Activated naive CD4-positive, alpha-beta T cell treated with anti-CD3 and anti-CD28 coated beads, Interleukin-2, amount 10 ng/mL, durations not matched to agents 7 days and 5 days (primary cell): ENCODE data around the gene RYR3.

Experiments
- CTCF ChIA-PET: fragments of 350-600 bp; sonication (Branson Sonifier 250); formaldehyde crosslinking; loops from one replicate; lab custom pipeline; 2021; ENCODE audit warnings: antibody characterized with exemption; lab: Charles Lee
- DNase-seq: peaks from one replicate; pipeline ENCODE4 v3.0.0-alpha.2; 2020
- H3K27ac Mint-ChIP-seq: one replicate; pipeline ENCODE4 v1.8.0; 2021; ENCODE audit warnings: mild to moderate bottlenecking, moderate library complexity, mixed read lengths
- H3K27me3 Mint-ChIP-seq: one replicate; pipeline ENCODE4 v1.8.0; 2021; ENCODE audit warnings: mild to moderate bottlenecking, mixed read lengths
- H3K36me3 Mint-ChIP-seq: one replicate; pipeline ENCODE4 v1.8.0; 2021; ENCODE audit warnings: mixed read lengths
- H3K4me1 Mint-ChIP-seq: one replicate; pipeline ENCODE4 v1.8.0; 2021; ENCODE audit warnings: mixed read lengths
- H3K4me3 Mint-ChIP-seq: one replicate; pipeline ENCODE4 v1.8.0; 2021; ENCODE audit warnings: mild to moderate bottlenecking, moderate library complexity, mixed read lengths
- H3K9me3 Mint-ChIP-seq: one replicate; pipeline ENCODE4 v1.8.0; 2021; ENCODE audit warnings: mixed read lengths

Gene RYR3

GRCh38 chr15:33460166-33460805 lies 149.5 kb downstream of the RYR3 start:
- CTCF ChIA-PET: interaction anchor here (1.0 kb wide), 1 partner anchor 10 kb away, joined by 3 read pairs; no protein-coding TSS in a partner anchor
- H3K27me3 Mint-ChIP-seq: no peaks in the 10 kb centered on the region
- no peak for DNase-seq
- no peaks in the 10 kb centered on the region for H3K4me1 Mint-ChIP-seq
- H3K36me3 Mint-ChIP-seq: no peaks in the 10 kb centered on the region
- no peaks in the 10 kb centered on the region for H3K9me3 Mint-ChIP-seq
- H3K27ac Mint-ChIP-seq: no peak overlapping the region
- H3K4me3 Mint-ChIP-seq: no peak overlapping the region

- Mint-ChIP-seq H3K27me3 (no peaks in the 10 kb centered on the region), H3K27ac (no peak overlapping the region), H3K36me3 (no peaks in the 10 kb centered on the region), H3K4me1 (no peaks in the 10 kb centered on the region), H3K9me3 (no peaks in the 10 kb centered on the region), H3K4me3 (no peak overlapping the region)
- DNase-seq: no peak
- CTCF ChIA-PET: no interaction called here
Measured at GRCh38 chr15:33461671-33462070, 150.9 kb downstream of the RYR3 start.

- Mint-ChIP-seq H3K9me3 (no peaks in the 10 kb centered on the region), H3K27me3 (no peaks in the 10 kb centered on the region), H3K4me1 (no peaks in the 10 kb centered on the region), H3K36me3 (no peaks in the 10 kb centered on the region), H3K27ac (no peak overlapping the region), H3K4me3 (no peak overlapping the region)
- CTCF ChIA-PET: no interaction called here
- DNase-seq: no peak
Measured at GRCh38 chr15:33467146-33467815, 156.5 kb downstream of the RYR3 start.

GRCh38 chr15:33467816-33468163 lies 157.0 kb downstream of the RYR3 start:
- Mint-ChIP-seq H3K36me3 (no peaks in the 10 kb centered on the region), H3K27ac (no peak overlapping the region), H3K9me3 (no peaks in the 10 kb centered on the region), H3K27me3 (no peaks in the 10 kb centered on the region), H3K4me1 (no peaks in the 10 kb centered on the region), H3K4me3 (no peak overlapping the region)
- CTCF ChIA-PET: no interaction called here
- no peak for DNase-seq

- DNase-seq: no peak
- Mint-ChIP-seq H3K4me1 (no peaks in the 10 kb centered on the region), H3K4me3 (no peak overlapping the region), H3K27ac (no peak overlapping the region), H3K9me3 (no peaks in the 10 kb centered on the region), H3K27me3 (no peaks in the 10 kb centered on the region), H3K36me3 (no peaks in the 10 kb centered on the region)
- CTCF ChIA-PET: no interaction called here
Measured at GRCh38 chr15:33468740-33469139, 158.0 kb downstream of the RYR3 start.

GRCh38 chr15:33473005-33473404 lies 162.2 kb downstream of the RYR3 start:
- DNase-seq: no peak
- no peaks in the 10 kb centered on the region for H3K27me3 Mint-ChIP-seq
- H3K4me1 Mint-ChIP-seq: no peaks in the 10 kb centered on the region
- CTCF ChIA-PET: no interaction called here
- no peaks in the 10 kb centered on the region for H3K36me3 Mint-ChIP-seq
- peaks cover 2% of the 10 kb centered on the region for H3K9me3 Mint-ChIP-seq
- H3K4me3 Mint-ChIP-seq: no peak overlapping the region
- no peak overlapping the region for H3K27ac Mint-ChIP-seq

GRCh38 chr15:33473714-33474113 lies 162.9 kb downstream of the RYR3 start:
- no peak overlapping the region for H3K4me3 Mint-ChIP-seq
- H3K36me3 Mint-ChIP-seq: no peaks in the 10 kb centered on the region
- no peak for DNase-seq
- CTCF ChIA-PET: no interaction called here
- H3K4me1 Mint-ChIP-seq: no peaks in the 10 kb centered on the region
- H3K9me3 Mint-ChIP-seq: peaks cover 2% of the 10 kb centered on the region
- H3K27me3 Mint-ChIP-seq: no peaks in the 10 kb centered on the region
- H3K27ac Mint-ChIP-seq: no peak overlapping the region

- CTCF ChIA-PET: no interaction called here
- Mint-ChIP-seq H3K4me1 (no peaks in the 10 kb centered on the region), H3K27ac (no peak overlapping the region), H3K36me3 (no peaks in the 10 kb centered on the region), H3K27me3 (no peaks in the 10 kb centered on the region), H3K9me3 (peaks cover 2% of the 10 kb centered on the region), H3K4me3 (no peak overlapping the region)
- no peak for DNase-seq
Measured at GRCh38 chr15:33476076-33476475, 165.3 kb downstream of the RYR3 start.

GRCh38 chr15:33476908-33477307 lies 166.1 kb downstream of the RYR3 start:
- Mint-ChIP-seq H3K4me1 (no peaks in the 10 kb centered on the region), H3K36me3 (no peaks in the 10 kb centered on the region), H3K9me3 (peaks cover 2% of the 10 kb centered on the region), H3K27ac (no peak overlapping the region), H3K27me3 (no peaks in the 10 kb centered on the region), H3K4me3 (no peak overlapping the region)
- DNase-seq: no peak
- CTCF ChIA-PET: interaction anchor here (0.7 kb wide), 1 partner anchor 214 kb away, joined by 3 read pairs; no protein-coding TSS in a partner anchor

- CTCF ChIA-PET: no interaction called here
- Mint-ChIP-seq H3K27me3 (no peaks in the 10 kb centered on the region), H3K4me1 (no peaks in the 10 kb centered on the region), H3K4me3 (no peak overlapping the region), H3K27ac (no peak overlapping the region), H3K9me3 (peaks cover 4% of the 10 kb centered on the region), H3K36me3 (no peaks in the 10 kb centered on the region)
- DNase-seq: no peak
Measured at GRCh38 chr15:33489335-33489734, 178.6 kb downstream of the RYR3 start.

- H3K4me3 Mint-ChIP-seq: no peak overlapping the region
- no peak for DNase-seq
- CTCF ChIA-PET: no interaction called here
Measured at GRCh38 chr15:33490703-33491102, 179.9 kb downstream of the RYR3 start.

GRCh38 chr15:33492434-33493052 lies 181.8 kb downstream of the RYR3 start:
- no peak for DNase-seq
- H3K27ac Mint-ChIP-seq: no peak overlapping the region

More at GRCh38 chr15:33490703-33491102, 179.9 kb downstream of the RYR3 start:
- Mint-ChIP-seq H3K9me3 (peaks cover 4% of the 10 kb centered on the region), H3K27me3 (no peaks in the 10 kb centered on the region), H3K27ac (no peak overlapping the region), H3K36me3 (no peaks in the 10 kb centered on the region), H3K4me1 (no peaks in the 10 kb centered on the region)

GRCh38 chr15:33494306-33494705 lies 183.5 kb downstream of the RYR3 start:
- Mint-ChIP-seq H3K4me1 (no peaks in the 10 kb centered on the region), H3K27me3 (no peaks in the 10 kb centered on the region), H3K9me3 (peaks cover 2% of the 10 kb centered on the region), H3K27ac (no peak overlapping the region), H3K4me3 (no peak overlapping the region), H3K36me3 (no peaks in the 10 kb centered on the region)
- DNase-seq: no peak
- CTCF ChIA-PET: no interaction called here

More at GRCh38 chr15:33492434-33493052, 181.8 kb downstream of the RYR3 start:
- Mint-ChIP-seq H3K36me3 (no peaks in the 10 kb centered on the region), H3K4me1 (no peaks in the 10 kb centered on the region), H3K4me3 (no peak overlapping the region), H3K27me3 (no peaks in the 10 kb centered on the region), H3K9me3 (peaks cover 4% of the 10 kb centered on the region)
- CTCF ChIA-PET: no interaction called here

GRCh38 chr15:33500432-33501195 lies 189.8 kb downstream of the RYR3 start:
- DNase-seq: no peak
- Mint-ChIP-seq H3K27ac (no peak overlapping the region), H3K36me3 (no peaks in the 10 kb centered on the region), H3K27me3 (no peaks in the 10 kb centered on the region), H3K9me3 (no peaks in the 10 kb centered on the region), H3K4me3 (no peak overlapping the region), H3K4me1 (no peaks in the 10 kb centered on the region)
- CTCF ChIA-PET: no interaction called here
